ENCODE results near the gene MINDY4.

- TF ChIP-seq CTCF (IDR thresholded peaks at IDR 0.05; ENCODE audit: control extremely low read depth in 1 of 3, insufficient read depth in 1 of 3, low read depth in 1 of 3, low read length in 3 of 3), result no peak
- TF ChIP-seq GABPA (IDR thresholded peaks at IDR 0.05; ENCODE audit: borderline replicate concordance, insufficient read depth, low read length), result no peak
- TF ChIP-seq JUND (IDR thresholded peaks at IDR 0.05; ENCODE audit: low read length), result no peak
- TF ChIP-seq SP1 (IDR thresholded peaks at IDR 0.05; ENCODE audit: low read depth, low read length), result no peak
- no peak for TF ChIP-seq EP300 (IDR thresholded peaks at IDR 0.05; ENCODE audit: borderline replicate concordance in 1 of 2, low read depth in 2 of 2, low read length in 2 of 2)
Measured at GRCh38 chr7:30906515-30907240, 135.5 kb downstream of the MINDY4 start.

All from H1 (cell line).